ENCODE results near the gene SCAPER.
"Not testable (repeated sequence)": the region's sequence is repeated elsewhere in the genome, so short reads cannot be mapped to it uniquely, and the experiment has no call there.

The SCAPER gene

DNA sequence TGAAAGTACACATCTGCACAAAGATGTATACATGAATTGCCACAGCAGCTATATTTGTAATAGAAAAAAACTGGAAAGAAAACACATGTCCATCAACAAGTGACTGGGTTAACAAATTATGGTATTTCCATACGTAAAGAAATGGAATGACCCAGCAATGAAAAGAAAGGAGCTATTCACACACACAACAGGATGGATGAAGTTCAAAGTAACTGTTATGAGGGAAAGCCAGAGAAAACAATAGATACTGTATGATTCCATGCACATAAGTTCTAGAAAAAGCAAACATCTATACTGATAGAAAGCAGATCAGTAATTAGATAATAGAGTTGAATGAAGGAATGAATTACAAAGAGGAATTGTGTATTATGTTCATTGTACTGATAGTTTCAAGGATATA is 152.0 kb downstream of the SCAPER start:
- no peak overlapping the region for H3K27ac ChIP-seq
- H3K27me3 ChIP-seq (ENCODE audit: insufficient read depth, low read depth, severe bottlenecking): no peaks in the 10 kb centered on the region
- H3K36me3 ChIP-seq: peaks cover 4% of the 10 kb centered on the region; the same call in 1 of the 2 replicates
- TF ChIP-seq, protein P1, sequence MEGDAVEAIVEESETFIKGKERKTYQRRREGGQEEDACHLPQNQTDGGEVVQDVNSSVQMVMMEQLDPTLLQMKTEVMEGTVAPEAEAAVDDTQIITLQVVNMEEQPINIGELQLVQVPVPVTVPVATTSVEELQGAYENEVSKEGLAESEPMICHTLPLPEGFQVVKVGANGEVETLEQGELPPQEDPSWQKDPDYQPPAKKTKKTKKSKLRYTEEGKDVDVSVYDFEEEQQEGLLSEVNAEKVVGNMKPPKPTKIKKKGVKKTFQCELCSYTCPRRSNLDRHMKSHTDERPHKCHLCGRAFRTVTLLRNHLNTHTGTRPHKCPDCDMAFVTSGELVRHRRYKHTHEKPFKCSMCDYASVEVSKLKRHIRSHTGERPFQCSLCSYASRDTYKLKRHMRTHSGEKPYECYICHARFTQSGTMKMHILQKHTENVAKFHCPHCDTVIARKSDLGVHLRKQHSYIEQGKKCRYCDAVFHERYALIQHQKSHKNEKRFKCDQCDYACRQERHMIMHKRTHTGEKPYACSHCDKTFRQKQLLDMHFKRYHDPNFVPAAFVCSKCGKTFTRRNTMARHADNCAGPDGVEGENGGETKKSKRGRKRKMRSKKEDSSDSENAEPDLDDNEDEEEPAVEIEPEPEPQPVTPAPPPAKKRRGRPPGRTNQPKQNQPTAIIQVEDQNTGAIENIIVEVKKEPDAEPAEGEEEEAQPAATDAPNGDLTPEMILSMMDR (IDR thresholded peaks at IDR 0.05; ENCODE audit: low read depth, low read length): no peak
- H3K4me3 ChIP-seq (ENCODE audit: low read depth, low read length): no peak overlapping the region
- no peak for DNase-seq
- H3K9me3 ChIP-seq (ENCODE audit: severe bottlenecking): no peaks in the 10 kb centered on the region

DNA sequence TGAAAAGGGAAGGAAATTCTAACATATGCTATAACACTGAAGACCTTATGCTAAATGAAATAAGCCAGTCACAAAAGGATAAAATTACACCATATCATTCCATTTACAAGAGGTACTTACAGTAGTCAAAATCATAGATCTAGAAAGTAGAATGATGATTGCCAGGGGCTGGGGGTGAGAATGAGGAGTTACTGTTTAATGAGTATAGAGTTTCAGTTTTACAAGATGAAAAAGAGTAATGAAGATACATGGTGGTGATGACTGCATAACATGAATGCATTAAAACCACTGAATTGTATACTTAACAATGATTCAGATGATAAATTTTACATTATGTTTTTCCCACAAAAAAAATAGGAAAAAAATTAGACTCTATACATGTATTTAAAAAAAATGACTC is 152.6 kb downstream of the SCAPER start:
- no peaks in the 10 kb centered on the region for H3K27me3 ChIP-seq (ENCODE audit: insufficient read depth, low read depth, severe bottlenecking)
- H3K27ac ChIP-seq: no peak overlapping the region
- H3K4me3 ChIP-seq (ENCODE audit: low read depth, low read length): no peak overlapping the region
- no peak for DNase-seq
- no peaks in the 10 kb centered on the region for H3K9me3 ChIP-seq (ENCODE audit: severe bottlenecking)
- H3K36me3 ChIP-seq: peaks cover 4% of the 10 kb centered on the region; the same call in 1 of the 2 replicates
- TF ChIP-seq, protein P1 (IDR thresholded peaks at IDR 0.05; ENCODE audit: low read depth, low read length): no peak

DNA sequence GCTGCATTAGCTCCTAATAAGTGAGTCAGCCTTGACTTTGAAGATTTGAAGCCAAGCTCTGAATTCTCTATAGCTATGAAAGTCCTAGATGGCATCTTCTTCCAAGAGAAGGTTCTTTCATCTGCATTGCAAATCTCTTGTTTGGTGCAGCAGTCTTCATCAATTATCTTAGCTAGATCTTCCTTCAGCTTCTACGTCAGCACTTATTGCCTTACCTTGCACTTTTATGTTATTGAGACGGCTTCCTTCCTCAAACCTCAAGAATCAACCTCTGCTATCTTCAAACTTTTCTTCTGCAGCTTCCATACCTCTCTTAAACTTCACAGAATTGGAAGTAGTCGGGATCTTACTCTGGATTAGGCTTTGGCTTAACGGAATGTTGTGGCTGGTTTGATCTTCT is 167.6 kb downstream of the SCAPER start:
- Histone ChIP-seq H3K9me3 (ENCODE audit: severe bottlenecking) (no peaks in the 10 kb centered on the region), H3K4me3 (ENCODE audit: low read depth, low read length) (no peak overlapping the region), H3K36me3 (peaks cover 24% of the 10 kb centered on the region), H3K27ac (no peak overlapping the region), H3K27me3 (ENCODE audit: insufficient read depth, low read depth, severe bottlenecking) (no peaks in the 10 kb centered on the region)
- TF ChIP-seq, protein P1 (IDR thresholded peaks at IDR 0.05; ENCODE audit: low read depth, low read length): no peak
- no peak for DNase-seq

DNA sequence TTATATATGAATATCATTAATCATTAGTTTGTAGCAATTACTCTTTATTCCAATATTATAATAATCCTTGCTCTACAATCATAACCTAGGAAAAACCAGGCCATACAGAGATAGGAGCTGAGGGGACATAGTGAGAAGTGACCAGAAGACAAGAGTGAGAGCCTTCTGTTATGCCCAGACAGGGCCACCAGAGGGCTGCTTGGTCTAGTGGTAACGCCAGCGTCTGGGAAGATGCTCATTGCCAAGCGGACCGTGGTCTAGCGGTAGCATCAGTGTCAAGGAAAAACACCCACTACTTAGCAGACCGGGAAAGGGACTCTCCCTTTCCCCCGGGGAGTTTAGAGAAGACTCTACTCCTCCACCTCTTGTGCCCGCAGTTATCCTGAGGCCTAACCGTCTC is 172.8 kb downstream of the SCAPER start:
- not testable (repeated sequence) for H3K27me3 ChIP-seq (ENCODE audit: insufficient read depth, low read depth, severe bottlenecking); H3K4me3 ChIP-seq (ENCODE audit: low read depth, low read length); H3K27ac ChIP-seq; H3K9me3 ChIP-seq (ENCODE audit: severe bottlenecking)
- TF ChIP-seq, protein P1 (IDR thresholded peaks at IDR 0.05; ENCODE audit: low read depth, low read length): peak; percentile 33; the same call in 1 of the 2 replicates
- H3K36me3 ChIP-seq: peaks cover 14% of the 10 kb centered on the region
- DNase-seq: peak; percentile 31

DNA sequence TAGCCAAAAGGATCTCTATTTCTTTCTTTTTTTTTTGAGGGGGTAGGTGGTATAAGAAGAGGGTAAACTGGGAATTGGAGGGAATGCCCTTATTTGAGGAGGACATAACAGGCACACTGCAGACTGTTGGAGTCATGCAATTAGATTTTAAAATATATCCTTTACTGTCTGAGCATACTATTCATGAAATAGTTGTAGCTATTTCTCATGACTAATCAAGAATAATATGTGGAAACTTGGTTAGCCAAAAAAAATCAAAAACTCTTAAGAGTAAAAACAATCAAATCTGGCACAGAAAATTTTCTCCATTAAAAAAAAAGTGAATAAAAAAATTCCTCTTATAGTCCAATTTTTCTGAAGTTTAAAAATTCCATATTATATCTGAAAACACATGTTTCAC is 174.9 kb downstream of the SCAPER start:
- TF ChIP-seq, protein P1 (IDR thresholded peaks at IDR 0.05; ENCODE audit: low read depth, low read length): no peak
- H3K27ac ChIP-seq: no peak overlapping the region
- H3K4me3 ChIP-seq (ENCODE audit: low read depth, low read length): no peak overlapping the region
- no peaks in the 10 kb centered on the region for H3K27me3 ChIP-seq (ENCODE audit: insufficient read depth, low read depth, severe bottlenecking)
- H3K9me3 ChIP-seq (ENCODE audit: severe bottlenecking): no peaks in the 10 kb centered on the region
- H3K36me3 ChIP-seq: peaks cover 20% of the 10 kb centered on the region
- DNase-seq: no peak

DNA sequence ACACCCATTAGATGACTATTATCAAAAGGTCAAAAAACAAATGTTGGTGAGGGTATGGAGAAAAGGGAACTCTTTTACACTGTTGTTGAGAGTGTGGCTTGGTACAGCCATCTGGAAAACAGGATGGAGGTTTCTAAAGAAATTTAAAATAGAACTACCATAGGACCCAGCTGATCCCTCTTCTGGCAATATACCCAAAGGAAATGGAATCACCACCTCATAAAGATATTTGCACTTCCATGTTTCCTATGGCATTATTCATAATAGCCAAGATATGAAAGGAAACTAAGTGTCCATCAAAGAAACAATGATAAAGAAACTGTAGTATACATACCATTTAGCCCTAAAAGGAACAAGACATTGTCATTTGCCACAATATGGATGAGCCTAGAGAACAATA is 186.3 kb downstream of the SCAPER start:
- no peak for DNase-seq
- H3K36me3 ChIP-seq: peaks cover 3% of the 10 kb centered on the region
- no peak overlapping the region for H3K27ac ChIP-seq
- H3K27me3 ChIP-seq (ENCODE audit: insufficient read depth, low read depth, severe bottlenecking): no peaks in the 10 kb centered on the region
- TF ChIP-seq, protein P1 (IDR thresholded peaks at IDR 0.05; ENCODE audit: low read depth, low read length): no peak
- H3K4me3 ChIP-seq (ENCODE audit: low read depth, low read length): no peak overlapping the region
- H3K9me3 ChIP-seq (ENCODE audit: severe bottlenecking): no peaks in the 10 kb centered on the region
